Loucy (cell line): ENCODE results near the gene ZNF592.

Experiments
- EZH2phosphoT487 ChIP-seq: fragments of 200-600 bp; IDR thresholded peaks from 2 replicates; pipeline ENCODE4 v1.6.1; 2018; ENCODE audit warnings: antibody characterized with exemption, mild to moderate bottlenecking, moderate library complexity, borderline replicate concordance
- TF ChIP-seq, protein P1 (sequence below): fragments of 200-600 bp; sonication (generic); conservative IDR thresholded peaks from 2 replicates; pipeline ENCODE4 v1.5.1; 2014; ENCODE audit warnings: mild to moderate bottlenecking, antibody characterized with exemption, low read length

DNA sequence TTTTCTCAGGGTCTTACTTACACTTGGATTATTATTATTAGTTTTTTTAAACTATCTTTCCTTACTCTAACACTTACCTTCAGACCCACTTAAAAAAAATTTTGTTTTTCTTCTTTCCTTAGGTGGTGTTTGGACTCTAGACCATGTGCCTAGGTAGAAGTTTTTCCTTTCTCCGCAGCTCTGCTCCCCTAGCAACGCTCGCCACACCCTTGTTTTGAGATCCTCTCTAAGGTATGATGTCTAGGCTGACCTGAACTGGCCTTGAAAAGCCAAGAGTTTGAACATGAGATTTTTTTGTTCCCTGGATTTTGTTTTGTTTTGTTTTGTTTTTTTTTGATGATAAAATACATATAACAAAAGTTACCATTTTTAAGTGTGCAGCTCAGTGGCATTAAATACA is 16.2 kb downstream of the ZNF592 start:
- TF ChIP-seq, protein P1, sequence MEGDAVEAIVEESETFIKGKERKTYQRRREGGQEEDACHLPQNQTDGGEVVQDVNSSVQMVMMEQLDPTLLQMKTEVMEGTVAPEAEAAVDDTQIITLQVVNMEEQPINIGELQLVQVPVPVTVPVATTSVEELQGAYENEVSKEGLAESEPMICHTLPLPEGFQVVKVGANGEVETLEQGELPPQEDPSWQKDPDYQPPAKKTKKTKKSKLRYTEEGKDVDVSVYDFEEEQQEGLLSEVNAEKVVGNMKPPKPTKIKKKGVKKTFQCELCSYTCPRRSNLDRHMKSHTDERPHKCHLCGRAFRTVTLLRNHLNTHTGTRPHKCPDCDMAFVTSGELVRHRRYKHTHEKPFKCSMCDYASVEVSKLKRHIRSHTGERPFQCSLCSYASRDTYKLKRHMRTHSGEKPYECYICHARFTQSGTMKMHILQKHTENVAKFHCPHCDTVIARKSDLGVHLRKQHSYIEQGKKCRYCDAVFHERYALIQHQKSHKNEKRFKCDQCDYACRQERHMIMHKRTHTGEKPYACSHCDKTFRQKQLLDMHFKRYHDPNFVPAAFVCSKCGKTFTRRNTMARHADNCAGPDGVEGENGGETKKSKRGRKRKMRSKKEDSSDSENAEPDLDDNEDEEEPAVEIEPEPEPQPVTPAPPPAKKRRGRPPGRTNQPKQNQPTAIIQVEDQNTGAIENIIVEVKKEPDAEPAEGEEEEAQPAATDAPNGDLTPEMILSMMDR, result no peak
- TF ChIP-seq EZH2phosphoT487, result no peak
